Keratinocyte (primary cell): ENCODE data around the gene RAD18. TPM values are rescaled to one million over a fixed set of nuclear protein-coding genes. Genes with fewer than 3 reads are reported as not detected.

Experiments
- DNase-seq: peaks from one replicate; pipeline ENCODE4 v3.0.0-alpha.2; 2011; ENCODE audit warnings: low read depth, missing footprints, low spot score
- FAIRE-seq: peaks from 2 replicates; lab custom pipeline; 2011; peaks lifted over from hg19 to GRCh38; lab: Jason Lieb, UNC
- H2AFZ ChIP-seq: 2 replicates; pipeline ENCODE4 v1.6.0; 2012; ENCODE audit warnings: low read length, control low read depth, inconsistent platforms; ENCODE audit not compliant: control insufficient read depth
- H3K27ac ChIP-seq: 2 replicates; pipeline ENCODE4 v1.5.1; 2011; ENCODE audit warnings: low read length; ENCODE audit not compliant: control insufficient read depth, insufficient read depth
- H3K27me3 ChIP-seq: 3 replicates; pipeline ENCODE4 v1.6.0; 2011; ENCODE audit warnings: low read length; ENCODE audit not compliant: control insufficient read depth, insufficient read depth; ENCODE audit errors: extremely low read depth
- H3K36me3 ChIP-seq, 2 experiments: 2 replicates in 1 of 2; 3 replicates in 1 of 2; pipeline ENCODE4 v1.5.1; 2011; ENCODE audit warnings: low read length in 2 of 2, mild to moderate bottlenecking in 1 of 2; ENCODE audit not compliant: control insufficient read depth in 2 of 2, insufficient read depth in 2 of 2; ENCODE audit errors: extremely low read depth in 1 of 2
- H3K4me1 ChIP-seq: 3 replicates; pipeline ENCODE4 v1.5.1; 2011; ENCODE audit warnings: low read length; ENCODE audit not compliant: control insufficient read depth, insufficient read depth; ENCODE audit errors: extremely low read depth
- H3K4me2 ChIP-seq: 3 replicates; pipeline ENCODE4 v1.6.0; 2011; ENCODE audit warnings: low read depth, low read length; ENCODE audit not compliant: control insufficient read depth, insufficient read depth; ENCODE audit errors: extremely low read depth
- H3K4me3 ChIP-seq, 3 experiments: fragments of 200-600 bp in 1 of 3; sonication (generic) in 1 of 3; 2 replicates in 2 of 3; 3 replicates in 1 of 3; pipeline ENCODE4 v1.5.1; 2011 to 2016; ENCODE audit warnings: low read length in 3 of 3, mild to moderate bottlenecking in 3 of 3, control low read depth in 2 of 3, inconsistent platforms in 1 of 3, low read depth in 1 of 3, mixed read lengths in 1 of 3, mixed run types in 1 of 3, moderate library complexity in 1 of 3; ENCODE audit not compliant: control insufficient read depth in 2 of 3, insufficient read depth in 2 of 3; ENCODE audit errors: extremely low read depth in 1 of 3
- H3K79me2 ChIP-seq: 2 replicates; pipeline ENCODE4 v1.6.0; 2012; ENCODE audit warnings: low read length; ENCODE audit not compliant: control insufficient read depth, insufficient read depth
- H3K9ac ChIP-seq: 3 replicates; pipeline ENCODE4 v1.6.0; 2011; ENCODE audit warnings: low read length; ENCODE audit not compliant: control insufficient read depth, insufficient read depth; ENCODE audit errors: extremely low read depth
- H3K9me1 ChIP-seq: 3 replicates; pipeline ENCODE4 v1.6.0; 2011; ENCODE audit warnings: low read length; ENCODE audit not compliant: control insufficient read depth, insufficient read depth; ENCODE audit errors: extremely low read depth
- H3K9me3 ChIP-seq: 2 replicates; pipeline ENCODE4 v1.5.1; 2012; ENCODE audit warnings: low read depth, low read length; ENCODE audit not compliant: control insufficient read depth
- H4K20me1 ChIP-seq: 3 replicates; pipeline ENCODE4 v1.6.0; 2011; ENCODE audit warnings: low read length; ENCODE audit not compliant: control insufficient read depth, insufficient read depth; ENCODE audit errors: extremely low read depth
- EZH2 ChIP-seq: IDR thresholded peaks from one replicate; pipeline ENCODE4 v1.6.1; 2012; ENCODE audit warnings: inconsistent platforms, mild to moderate bottlenecking, low read length, moderate library complexity
- dilution Hi-C: fragments of 300-500 bp; cut with MboI; formaldehyde crosslinking; loops from one replicate; pipeline ENCODE4 v1.7.0; 2020; ENCODE audit warnings: low sequenced_read_pairs; ENCODE audit not compliant: extremely low pct_ligation_motif_present
- polyA plus RNA-seq, 5 experiments: library from polyadenylated mRNA; depleted of rRNA in 3 of 5; stranded (reverse) in 3 of 5; stranded (forward) in 1 of 5; unstranded in 1 of 5; fragments of >200 nt; gene quantifications; 1 replicate in 1 of 5; 2 replicates in 3 of 5; 3 replicates in 1 of 5; pipeline versions ENCODE4 v1.2.1 to v1.2.3, GENCODE V29; 2011 to 2012; ENCODE audit warnings: missing spikeins in 2 of 5, low read depth in 1 of 5, low replicate concordance in 1 of 5
- TF ChIP-seq, protein P1 (sequence below), 3 experiments: IDR thresholded peaks in 1 of 3; conservative IDR thresholded peaks in 1 of 3; optimal IDR thresholded peaks in 1 of 3; 2 replicates in 2 of 3; 3 replicates in 1 of 3; pipeline versions ENCODE3 to v1.5.1; 2011; ENCODE audit warnings: low read length in 3 of 3, mild to moderate bottlenecking in 3 of 3, moderate library complexity in 2 of 3, control low read depth in 1 of 3, inconsistent platforms in 1 of 3; ENCODE audit not compliant: insufficient read depth in 2 of 3; ENCODE audit errors: extremely low read depth in 1 of 3

Gene RAD18
- polyA plus RNA-seq, 1 donor (not counting 4 experiments of a cell fraction or from before 2014, with no cell fraction given) = 16.0 TPM

- H3K4me3 ChIP-seq = no peak overlapping the region
- dilution Hi-C loops = no loop called here
- H3K9me1 ChIP-seq = no peaks in the 10 kb centered on the region
- FAIRE-seq (no peak), DNase-seq (no peak)
- H3K27me3 ChIP-seq = no peaks in the 10 kb centered on the region
- H3K9ac ChIP-seq = no peak overlapping the region
- peaks cover 29% of the 10 kb centered on the region for H3K4me1 ChIP-seq
- no peak overlapping the region for H3K27ac ChIP-seq
- peaks cover 2 to 3% of the 10 kb centered on the region in 2 experiments for H3K36me3 ChIP-seq
- H3K79me2 ChIP-seq = no peaks in the 10 kb centered on the region
- TF ChIP-seq EZH2 = no peak
- TF ChIP-seq, protein P1, sequence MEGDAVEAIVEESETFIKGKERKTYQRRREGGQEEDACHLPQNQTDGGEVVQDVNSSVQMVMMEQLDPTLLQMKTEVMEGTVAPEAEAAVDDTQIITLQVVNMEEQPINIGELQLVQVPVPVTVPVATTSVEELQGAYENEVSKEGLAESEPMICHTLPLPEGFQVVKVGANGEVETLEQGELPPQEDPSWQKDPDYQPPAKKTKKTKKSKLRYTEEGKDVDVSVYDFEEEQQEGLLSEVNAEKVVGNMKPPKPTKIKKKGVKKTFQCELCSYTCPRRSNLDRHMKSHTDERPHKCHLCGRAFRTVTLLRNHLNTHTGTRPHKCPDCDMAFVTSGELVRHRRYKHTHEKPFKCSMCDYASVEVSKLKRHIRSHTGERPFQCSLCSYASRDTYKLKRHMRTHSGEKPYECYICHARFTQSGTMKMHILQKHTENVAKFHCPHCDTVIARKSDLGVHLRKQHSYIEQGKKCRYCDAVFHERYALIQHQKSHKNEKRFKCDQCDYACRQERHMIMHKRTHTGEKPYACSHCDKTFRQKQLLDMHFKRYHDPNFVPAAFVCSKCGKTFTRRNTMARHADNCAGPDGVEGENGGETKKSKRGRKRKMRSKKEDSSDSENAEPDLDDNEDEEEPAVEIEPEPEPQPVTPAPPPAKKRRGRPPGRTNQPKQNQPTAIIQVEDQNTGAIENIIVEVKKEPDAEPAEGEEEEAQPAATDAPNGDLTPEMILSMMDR (optimal IDR thresholded peaks at IDR 0.05 in 1 of 3, IDR thresholded peaks at IDR 0.05 in 1 of 3, conservative IDR thresholded peaks at IDR 0.05 in 1 of 3; ENCODE audit: extremely low read depth in 1 of 3, insufficient read depth in 2 of 3, low read length in 3 of 3) = no peak
- no peak overlapping the region for H2AFZ ChIP-seq
- no peaks in the 10 kb centered on the region for H3K9me3 ChIP-seq
- no peak overlapping the region for H3K4me2 ChIP-seq
- no peaks in the 10 kb centered on the region for H4K20me1 ChIP-seq
Measured at GRCh38 chr3:8872261-8872660, 91.0 kb downstream of the RAD18 start.

- FAIRE-seq (no peak), DNase-seq (no peak)
- H3K9me3 ChIP-seq = no peaks in the 10 kb centered on the region
- H3K27ac ChIP-seq = no peak overlapping the region
- H3K36me3 ChIP-seq = no peaks in the 10 kb centered on the region
- H3K27me3 ChIP-seq = no peaks in the 10 kb centered on the region
- no peaks in the 10 kb centered on the region for H3K9me1 ChIP-seq
- H3K4me1 ChIP-seq = peaks cover 29% of the 10 kb centered on the region
- no peak overlapping the region for H3K9ac ChIP-seq
- H3K79me2 ChIP-seq = no peaks in the 10 kb centered on the region
- TF ChIP-seq EZH2 = no peak
- TF ChIP-seq, protein P1 (optimal IDR thresholded peaks at IDR 0.05 in 1 of 3, IDR thresholded peaks at IDR 0.05 in 1 of 3, conservative IDR thresholded peaks at IDR 0.05 in 1 of 3; ENCODE audit: extremely low read depth in 1 of 3, insufficient read depth in 2 of 3, low read length in 3 of 3) = no peak
- dilution Hi-C loops = no loop called here
- H3K4me3 ChIP-seq = no peak overlapping the region
- H2AFZ ChIP-seq = no peak overlapping the region
- no peaks in the 10 kb centered on the region for H4K20me1 ChIP-seq
- no peak overlapping the region for H3K4me2 ChIP-seq
Measured at GRCh38 chr3:8871306-8871705, 92.0 kb downstream of the RAD18 start.
